Gastroesophageal sphincter (tissue), 3 donors: Measurements from ENCODE around the gene RAB27B.

ENCODE experiments used
- CTCF ChIP-seq, 4 experiments: fragments of 200-600 bp in 2 of 4; fragments of 450-650 bp in 2 of 4; sonication (generic) in 1 of 4; IDR thresholded peaks; one replicate each; pipeline ENCODE4 v1.5.1; 2017 to 2019; ENCODE audit warnings: antibody characterized with exemption in 4 of 4, mild to moderate bottlenecking in 2 of 4, moderate library complexity in 2 of 4
- POLR2A ChIP-seq, 2 donors: fragments of 450-650 bp; IDR thresholded peaks; one replicate each; pipeline ENCODE4 v1.6.1; 2017; ENCODE audit warnings: antibody characterized with exemption in 2 of 2, mild to moderate bottlenecking in 2 of 2, moderate library complexity in 1 of 2

DNA sequence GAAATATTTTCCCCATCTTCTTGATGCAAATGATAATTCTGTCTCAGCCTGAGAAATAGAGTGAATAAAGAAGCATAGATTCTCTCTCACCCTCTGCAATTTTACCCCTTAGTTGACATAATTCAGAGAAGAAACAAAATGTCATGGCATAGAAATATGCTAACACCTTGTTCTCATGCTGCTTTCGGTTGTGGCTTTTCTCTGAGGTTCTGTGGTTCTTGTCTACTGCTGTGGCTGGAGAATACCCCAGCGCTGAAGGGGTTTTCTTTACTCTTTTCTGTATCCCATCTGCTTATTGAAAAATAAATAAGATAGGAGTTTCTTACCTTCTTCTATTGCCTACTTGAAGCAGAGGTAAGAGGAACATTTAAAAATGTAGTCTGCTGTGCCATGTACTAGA, 15.4 kb upstream of the RAB27B start:
- no peak for TF ChIP-seq POLR2A (IDR thresholded peaks at IDR 0.05)
- TF ChIP-seq CTCF (IDR thresholded peaks at IDR 0.05) = no peak
